ENCODE data around the gene SORL1.

SORL1 gene

DNA sequence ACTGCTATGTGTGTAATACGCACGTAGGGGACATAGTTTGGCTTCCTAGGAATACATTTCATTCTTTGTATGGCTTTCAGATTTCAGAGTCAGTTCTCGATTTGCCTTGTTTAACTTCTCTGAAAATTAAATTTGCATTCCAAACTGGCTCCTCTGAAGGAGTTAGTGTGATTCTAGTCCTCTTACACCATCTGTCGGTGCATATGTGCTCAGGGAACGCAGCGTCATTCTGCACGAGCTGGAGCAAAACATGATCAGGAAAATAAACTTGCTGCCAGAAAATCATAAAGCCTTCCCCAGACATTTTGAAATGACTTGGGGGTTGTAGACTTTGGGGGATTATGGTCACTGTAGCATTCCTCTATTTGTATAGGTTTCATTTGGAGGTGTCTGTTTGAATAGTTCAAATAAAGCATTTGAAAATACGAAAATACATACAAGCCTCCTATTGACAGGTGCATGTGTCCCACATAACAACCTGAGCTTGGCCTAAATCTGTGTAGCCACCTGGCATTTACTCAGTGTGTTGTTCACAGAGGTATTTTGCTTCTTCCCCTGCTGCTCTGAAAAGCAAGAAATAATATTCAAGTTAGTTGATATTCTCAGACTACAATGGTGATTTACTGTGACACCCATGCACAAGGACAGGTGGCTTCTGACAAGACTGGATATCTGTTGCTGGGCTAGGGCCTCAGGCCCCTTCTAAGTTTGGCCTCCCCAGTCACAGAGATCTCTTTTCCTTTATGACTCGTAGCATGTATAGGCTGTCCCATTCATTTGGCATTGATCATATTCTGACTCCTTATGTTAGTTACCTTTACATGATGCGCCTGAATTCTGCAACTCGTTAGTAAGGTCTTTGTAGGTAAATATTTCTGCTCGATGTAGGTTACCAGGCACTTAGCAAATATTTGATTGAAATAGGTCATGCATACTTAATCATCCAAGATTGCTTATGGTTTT, 82.3 kb downstream of the SORL1 start:
- Histone ChIP-seq H3K9me3 (ENCODE audit: control insufficient read depth, low read depth, low read length) (no peaks in the 10 kb centered on the region), H3K9ac (ENCODE audit: low read length) (no peak overlapping the region), H3K27ac (ENCODE audit: low read length) (no peak overlapping the region), H3K36me3 (ENCODE audit: control insufficient read depth, low read depth, low read length) (peaks cover 12% of the 10 kb centered on the region), H3K4me3 (ENCODE audit: low read length) (no peak overlapping the region), H3K4me1 (ENCODE audit: control insufficient read depth, low read depth, low read length) (no peaks in the 10 kb centered on the region), H3K27me3 (ENCODE audit: control insufficient read depth, insufficient read depth, low read length) (no peaks in the 10 kb centered on the region)

GRCh38 chr11:121535129-121535796, 83.1 kb downstream of the SORL1 start:
- Histone ChIP-seq H3K27ac (ENCODE audit: low read length) (no peak overlapping the region), H3K4me1 (ENCODE audit: control insufficient read depth, low read depth, low read length) (no peaks in the 10 kb centered on the region), H3K9me3 (ENCODE audit: control insufficient read depth, low read depth, low read length) (no peaks in the 10 kb centered on the region), H3K9ac (ENCODE audit: low read length) (no peak overlapping the region), H3K36me3 (ENCODE audit: control insufficient read depth, low read depth, low read length) (peaks cover 12% of the 10 kb centered on the region), H3K4me3 (ENCODE audit: low read length) (no peak overlapping the region), H3K27me3 (ENCODE audit: control insufficient read depth, insufficient read depth, low read length) (no peaks in the 10 kb centered on the region)

DNA sequence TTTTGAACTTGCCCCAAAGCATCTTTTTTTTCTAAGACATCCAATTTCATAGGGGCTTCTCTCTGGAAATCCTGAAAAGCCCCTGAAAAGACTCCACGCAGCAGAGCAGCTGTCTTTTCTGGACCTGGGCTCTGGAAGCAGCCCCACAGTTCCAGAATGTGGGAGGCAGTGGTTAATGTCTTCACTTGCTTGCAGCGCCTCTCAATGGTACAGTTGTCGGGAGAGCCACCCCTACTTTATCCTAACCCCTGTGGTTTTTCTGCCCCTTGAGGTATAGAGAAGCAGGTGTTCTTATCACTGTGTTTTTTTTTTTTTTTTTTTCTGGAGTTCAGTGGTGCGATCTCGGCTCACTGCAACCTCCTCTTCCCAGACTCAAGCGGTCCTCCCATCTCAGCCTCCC, 84.0 kb downstream of the SORL1 start:
- H3K4me1 ChIP-seq (ENCODE audit: control insufficient read depth, low read depth, low read length) = no peaks in the 10 kb centered on the region
- no peak overlapping the region for H3K27ac ChIP-seq (ENCODE audit: low read length)
- peaks cover 12% of the 10 kb centered on the region for H3K36me3 ChIP-seq (ENCODE audit: control insufficient read depth, low read depth, low read length)

DNA sequence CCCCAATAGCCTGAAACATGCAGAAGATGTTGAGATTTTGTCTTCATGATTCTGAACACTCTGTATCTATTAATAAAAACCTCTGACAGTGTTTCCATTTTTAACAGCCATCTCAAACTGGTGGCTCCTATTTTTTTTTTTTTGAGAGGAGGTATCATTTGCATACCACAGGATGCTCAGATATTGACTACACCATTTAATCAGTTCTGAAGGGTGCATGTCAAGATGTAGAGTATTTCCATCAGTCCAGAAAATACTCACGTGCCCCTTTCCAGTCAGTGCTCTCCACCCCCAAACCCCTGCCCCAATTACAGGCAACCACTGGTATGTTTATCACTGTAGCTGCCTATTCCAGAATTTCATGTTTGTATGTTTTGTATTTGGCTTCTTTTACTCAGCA, 85.9 kb downstream of the SORL1 start:
- no peaks in the 10 kb centered on the region for H3K9me3 ChIP-seq (ENCODE audit: control insufficient read depth, low read depth, low read length)
- H3K27ac ChIP-seq (ENCODE audit: low read length) = no peak overlapping the region
- H3K36me3 ChIP-seq (ENCODE audit: control insufficient read depth, low read depth, low read length) = peaks cover 4% of the 10 kb centered on the region
- H3K9ac ChIP-seq (ENCODE audit: low read length) = no peak overlapping the region
- no peaks in the 10 kb centered on the region for H3K27me3 ChIP-seq (ENCODE audit: control insufficient read depth, insufficient read depth, low read length)
- H3K4me1 ChIP-seq (ENCODE audit: control insufficient read depth, low read depth, low read length) = no peaks in the 10 kb centered on the region
- H3K4me3 ChIP-seq (ENCODE audit: low read length) = no peak overlapping the region

More for the DNA sequence above, 84.0 kb downstream of the SORL1 start:
- H3K4me3 ChIP-seq (ENCODE audit: low read length) = no peak overlapping the region
- H3K9ac ChIP-seq (ENCODE audit: low read length) = no peak overlapping the region
- no peaks in the 10 kb centered on the region for H3K9me3 ChIP-seq (ENCODE audit: control insufficient read depth, low read depth, low read length)
- no peaks in the 10 kb centered on the region for H3K27me3 ChIP-seq (ENCODE audit: control insufficient read depth, insufficient read depth, low read length)

- Histone ChIP-seq H3K27me3 (ENCODE audit: control insufficient read depth, insufficient read depth, low read length) (no peaks in the 10 kb centered on the region), H3K36me3 (ENCODE audit: control insufficient read depth, low read depth, low read length) (peaks cover 12% of the 10 kb centered on the region), H3K4me1 (ENCODE audit: control insufficient read depth, low read depth, low read length) (no peaks in the 10 kb centered on the region), H3K9ac (ENCODE audit: low read length) (no peak overlapping the region), H3K4me3 (ENCODE audit: low read length) (no peak overlapping the region), H3K9me3 (ENCODE audit: control insufficient read depth, low read depth, low read length) (no peaks in the 10 kb centered on the region), H3K27ac (ENCODE audit: low read length) (no peak overlapping the region)
These were observed 86.9 kb downstream of the SORL1 start for GRCh38 chr11:121539000-121539399.

DNA sequence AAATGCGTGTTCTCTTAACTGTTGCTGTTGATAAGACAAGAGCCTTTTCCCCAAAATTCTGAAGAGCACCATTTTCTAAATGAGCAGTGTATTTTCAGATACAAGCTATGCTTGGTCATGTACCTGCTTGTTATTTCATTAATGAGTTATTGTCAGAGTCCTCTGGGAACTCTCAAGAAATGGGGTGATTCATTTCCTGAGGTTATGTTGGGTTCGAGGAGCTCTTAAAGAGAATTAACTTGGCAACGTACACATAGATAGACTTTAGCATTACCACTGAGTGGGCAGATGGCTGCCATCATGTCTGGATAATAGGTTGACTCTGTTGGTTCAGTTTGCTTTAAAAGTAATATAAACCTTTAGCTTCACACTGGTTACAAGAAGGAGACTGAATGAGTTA, 88.5 kb downstream of the SORL1 start:
- no peaks in the 10 kb centered on the region for H3K4me1 ChIP-seq (ENCODE audit: control insufficient read depth, low read depth, low read length)
- peaks cover 21% of the 10 kb centered on the region for H3K36me3 ChIP-seq (ENCODE audit: control insufficient read depth, low read depth, low read length)
- no peak overlapping the region for H3K9ac ChIP-seq (ENCODE audit: low read length)
- no peaks in the 10 kb centered on the region for H3K9me3 ChIP-seq (ENCODE audit: control insufficient read depth, low read depth, low read length)
- no peak overlapping the region for H3K27ac ChIP-seq (ENCODE audit: low read length)
- no peaks in the 10 kb centered on the region for H3K27me3 ChIP-seq (ENCODE audit: control insufficient read depth, insufficient read depth, low read length)
- H3K4me3 ChIP-seq (ENCODE audit: low read length) = no peak overlapping the region

DNA sequence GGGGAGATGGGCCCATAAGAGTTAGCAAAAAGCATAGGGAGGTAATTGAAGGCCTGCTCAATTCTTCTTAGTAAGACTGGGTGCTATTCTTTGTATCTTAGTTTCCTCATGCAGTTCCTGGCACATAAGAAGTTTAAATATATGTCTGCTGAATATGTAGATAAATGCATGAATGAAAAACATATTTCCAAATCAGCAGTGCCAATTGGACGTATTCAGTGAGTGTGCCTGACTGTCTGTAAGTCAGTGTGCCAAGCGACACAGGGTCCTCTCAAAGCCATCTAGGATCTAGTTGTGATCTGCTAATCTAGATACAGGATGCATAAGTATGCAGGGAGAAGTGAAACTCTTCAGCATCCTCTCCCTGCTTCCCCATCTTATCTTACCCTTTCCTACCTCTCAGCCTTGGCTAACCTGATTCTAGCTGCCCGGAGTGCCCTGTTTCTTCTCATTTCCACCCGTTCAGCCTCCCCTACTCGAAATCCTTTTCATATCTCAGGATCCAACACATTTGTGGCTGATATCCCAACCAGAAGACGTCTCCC, 91.8 kb downstream of the SORL1 start:
- no peak overlapping the region for H3K4me3 ChIP-seq (ENCODE audit: low read length)
- peaks cover 36% of the 10 kb centered on the region for H3K36me3 ChIP-seq (ENCODE audit: control insufficient read depth, low read depth, low read length)
- H3K27me3 ChIP-seq (ENCODE audit: control insufficient read depth, insufficient read depth, low read length) = no peaks in the 10 kb centered on the region
- H3K27ac ChIP-seq (ENCODE audit: low read length) = no peak overlapping the region
- H3K9ac ChIP-seq (ENCODE audit: low read length) = no peak overlapping the region
- no peaks in the 10 kb centered on the region for H3K9me3 ChIP-seq (ENCODE audit: control insufficient read depth, low read depth, low read length)
- peaks cover 3% of the 10 kb centered on the region for H3K4me1 ChIP-seq (ENCODE audit: control insufficient read depth, low read depth, low read length)

DNA sequence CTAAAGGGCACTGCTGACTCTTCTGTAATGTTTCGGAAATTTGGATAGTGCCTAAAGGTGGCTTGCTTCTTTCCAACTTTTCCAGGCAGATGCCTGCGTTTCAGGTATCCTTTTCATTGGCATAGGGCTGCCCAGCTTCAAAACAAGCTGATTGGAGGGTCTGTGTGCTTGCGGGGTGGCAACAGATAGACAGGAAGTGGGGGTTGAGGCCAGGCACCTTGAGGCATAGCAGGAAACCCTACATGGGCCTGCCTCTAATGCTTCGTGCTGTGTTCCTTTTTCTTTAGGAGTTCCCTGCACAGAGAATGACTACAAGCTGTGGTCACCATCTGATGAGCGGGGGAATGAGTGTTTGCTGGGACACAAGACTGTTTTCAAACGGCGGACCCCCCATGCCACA, 92.8 kb downstream of the SORL1 start:
- H3K9ac ChIP-seq (ENCODE audit: low read length) = no peak overlapping the region
- H3K9me3 ChIP-seq (ENCODE audit: control insufficient read depth, low read depth, low read length) = no peaks in the 10 kb centered on the region
- no peaks in the 10 kb centered on the region for H3K27me3 ChIP-seq (ENCODE audit: control insufficient read depth, insufficient read depth, low read length)
- H3K27ac ChIP-seq (ENCODE audit: low read length) = no peak overlapping the region
- H3K4me3 ChIP-seq (ENCODE audit: low read length) = no peak overlapping the region
- peaks cover 38% of the 10 kb centered on the region for H3K36me3 ChIP-seq (ENCODE audit: control insufficient read depth, low read depth, low read length)
- peaks cover 3% of the 10 kb centered on the region for H3K4me1 ChIP-seq (ENCODE audit: control insufficient read depth, low read depth, low read length)

DNA sequence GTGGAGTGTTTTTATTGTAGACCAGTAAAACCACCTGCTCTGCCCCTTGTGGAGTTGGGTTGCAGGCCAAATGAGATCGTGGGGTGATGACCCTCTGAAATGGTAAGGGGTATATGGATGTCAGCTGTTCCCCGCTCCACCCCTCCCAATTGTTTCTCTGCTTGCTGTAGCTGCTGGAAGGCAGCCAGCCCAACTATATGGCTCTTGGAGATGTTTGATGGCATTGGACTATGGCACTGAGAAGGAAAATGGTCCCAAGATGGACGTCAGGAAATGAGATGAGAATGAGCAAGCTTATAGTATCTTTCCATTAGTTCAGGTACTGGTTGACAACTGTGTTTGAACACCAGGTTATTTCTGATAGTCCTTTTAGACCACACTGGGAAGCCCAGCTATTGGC, 95.5 kb downstream of the SORL1 start:
- Histone ChIP-seq H3K27ac (ENCODE audit: low read length) (no peak overlapping the region), H3K9ac (ENCODE audit: low read length) (no peak overlapping the region), H3K4me3 (ENCODE audit: low read length) (no peak overlapping the region), H3K9me3 (ENCODE audit: control insufficient read depth, low read depth, low read length) (no peaks in the 10 kb centered on the region), H3K4me1 (ENCODE audit: control insufficient read depth, low read depth, low read length) (peaks cover 3% of the 10 kb centered on the region), H3K27me3 (ENCODE audit: control insufficient read depth, insufficient read depth, low read length) (no peaks in the 10 kb centered on the region), H3K36me3 (ENCODE audit: control insufficient read depth, low read depth, low read length) (peaks cover 43% of the 10 kb centered on the region)

GRCh38 chr11:121550247-121551030, 98.3 kb downstream of the SORL1 start:
- Histone ChIP-seq H3K27ac (ENCODE audit: low read length) (no peak overlapping the region), H3K9me3 (ENCODE audit: control insufficient read depth, low read depth, low read length) (no peaks in the 10 kb centered on the region), H3K36me3 (ENCODE audit: control insufficient read depth, low read depth, low read length) (peaks cover 52% of the 10 kb centered on the region), H3K9ac (ENCODE audit: low read length) (no peak overlapping the region), H3K4me1 (ENCODE audit: control insufficient read depth, low read depth, low read length) (peaks cover 3% of the 10 kb centered on the region), H3K4me3 (ENCODE audit: low read length) (no peak overlapping the region), H3K27me3 (ENCODE audit: control insufficient read depth, insufficient read depth, low read length) (no peaks in the 10 kb centered on the region)

DNA sequence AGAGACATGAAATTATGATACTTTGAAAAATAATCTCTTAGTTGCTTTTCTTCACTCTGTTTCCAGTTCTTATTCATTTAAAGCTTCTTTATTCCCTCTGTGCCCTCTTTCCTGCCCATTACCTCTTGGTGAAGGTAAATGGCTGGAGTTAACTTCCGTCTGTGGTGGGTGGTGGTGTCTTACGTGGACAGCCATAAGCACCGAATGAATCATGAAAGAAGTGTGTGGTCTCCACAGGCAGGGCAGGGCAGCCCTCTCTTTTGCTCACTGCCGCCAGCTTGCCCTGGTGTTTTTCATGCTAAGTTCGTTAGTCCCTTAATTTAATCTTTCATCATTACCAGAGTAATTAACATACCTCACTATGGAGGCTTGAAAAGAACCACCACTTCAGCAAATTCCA, 99.3 kb downstream of the SORL1 start:
- Histone ChIP-seq H3K27ac (ENCODE audit: low read length) (no peak overlapping the region), H3K27me3 (ENCODE audit: control insufficient read depth, insufficient read depth, low read length) (no peaks in the 10 kb centered on the region), H3K4me3 (ENCODE audit: low read length) (no peak overlapping the region), H3K9ac (ENCODE audit: low read length) (no peak overlapping the region), H3K9me3 (ENCODE audit: control insufficient read depth, low read depth, low read length) (no peaks in the 10 kb centered on the region), H3K36me3 (ENCODE audit: control insufficient read depth, low read depth, low read length) (peaks cover 55% of the 10 kb centered on the region), H3K4me1 (ENCODE audit: control insufficient read depth, low read depth, low read length) (peaks cover 3% of the 10 kb centered on the region)
